ENCODE measurements around the gene NBPF11. TPM values are rescaled to one million over a fixed set of nuclear protein-coding genes. Genes with fewer than 3 reads are reported as not detected.

Gene NBPF11
- total RNA-seq, 3 donors from 2014 or later (not counting 1 experiment from before 2014, with no cell fraction given) = 22.5 to 24.2 (median 22.6) TPM

- no peak overlapping the region for H3K4me3 Mint-ChIP-seq
- Histone ChIP-seq H3K27me3 (ENCODE audit: control insufficient read depth, insufficient read depth, low read length) (no peaks in the 10 kb centered on the region), H3K36me3 (ENCODE audit: control insufficient read depth, insufficient read depth, low read length) (no peaks in the 10 kb centered on the region), H3K27ac (ENCODE audit: low read length) (no peak overlapping the region), H3K4me3 (ENCODE audit: low read length) (no peak overlapping the region), H3K4me1 (ENCODE audit: control insufficient read depth, insufficient read depth, low read length) (no peaks in the 10 kb centered on the region), H3K9me3 (ENCODE audit: control insufficient read depth, insufficient read depth, low read length) (no peaks in the 10 kb centered on the region)
- H3K27me3 Mint-ChIP-seq (ENCODE audit: low read depth in 2 of 2) = peaks cover 6 to 31% of the 10 kb centered on the region in 2 donors
- intact Hi-C loops (cut with micrococcal nuclease) = no loop called here
- H3K36me3 Mint-ChIP-seq = no peaks in the 10 kb centered on the region
- H3K27ac Mint-ChIP-seq = no peak overlapping the region
- TF ChIP-seq CTCF (IDR thresholded peaks at IDR 0.05) = no peak
- 80% methylated on average over 4 of the region's 4 CpGs for WGBS (ENCODE audit: insufficient coverage)
- no peaks in the 10 kb centered on the region for H3K9me3 Mint-ChIP-seq
- H3K4me1 Mint-ChIP-seq = no peaks in the 10 kb centered on the region
- DNase-seq (no peak), ATAC-seq (no peak)
These were observed 14.7 kb upstream of the NBPF11 start for GRCh38 chr1:148166558-148167492.

GRCh38 chr1:148162363-148162762, 10.3 kb upstream of the NBPF11 start:
- no peak overlapping the region for H3K27ac ChIP-seq (ENCODE audit: low read length)
- H3K27me3 ChIP-seq (ENCODE audit: control insufficient read depth, insufficient read depth, low read length) = peaks cover 7% of the 10 kb centered on the region
- no peak overlapping the region for H3K4me3 ChIP-seq (ENCODE audit: low read length)
- Mint-ChIP-seq H3K4me3 (no peak overlapping the region), H3K4me1 (peaks cover 0 to 5% of the 10 kb centered on the region in 2 donors), H3K9me3 (no peaks in the 10 kb centered on the region), H3K36me3 (no peaks in the 10 kb centered on the region), H3K27ac (no peak overlapping the region), H3K27me3 (ENCODE audit: low read depth in 2 of 2) (peaks cover 26 to 44% of the 10 kb centered on the region in 2 donors)
- WGBS (ENCODE audit: insufficient coverage) = 97% methylated on average over 25 of the region's 25 CpGs
- TF ChIP-seq CTCF (IDR thresholded peaks at IDR 0.05) = no peak
- intact Hi-C loops (cut with micrococcal nuclease) = no loop called here
- ATAC-seq (no peak), DNase-seq (no peak)
- H3K9me3 ChIP-seq (ENCODE audit: control insufficient read depth, insufficient read depth, low read length) = no peaks in the 10 kb centered on the region
- H3K36me3 ChIP-seq (ENCODE audit: control insufficient read depth, insufficient read depth, low read length) = no peaks in the 10 kb centered on the region
- no peaks in the 10 kb centered on the region for H3K4me1 ChIP-seq (ENCODE audit: control insufficient read depth, insufficient read depth, low read length)

GRCh38 chr1:148161053-148161901, 9.2 kb upstream of the NBPF11 start:
- Histone ChIP-seq H3K4me3 (ENCODE audit: low read length) (no peak overlapping the region), H3K36me3 (ENCODE audit: control insufficient read depth, insufficient read depth, low read length) (no peaks in the 10 kb centered on the region), H3K4me1 (ENCODE audit: control insufficient read depth, insufficient read depth, low read length) (no peaks in the 10 kb centered on the region), H3K27ac (ENCODE audit: low read length) (no peak overlapping the region), H3K9me3 (ENCODE audit: control insufficient read depth, insufficient read depth, low read length) (no peaks in the 10 kb centered on the region), H3K27me3 (ENCODE audit: control insufficient read depth, insufficient read depth, low read length) (peaks cover 8% of the 10 kb centered on the region)
- intact Hi-C loops (cut with micrococcal nuclease) = no loop called here
- no peaks in the 10 kb centered on the region for H3K36me3 Mint-ChIP-seq
- H3K4me3 Mint-ChIP-seq = no peak overlapping the region
- peaks cover 26 to 37% of the 10 kb centered on the region in 2 donors for H3K27me3 Mint-ChIP-seq (ENCODE audit: low read depth in 2 of 2)
- TF ChIP-seq CTCF (IDR thresholded peaks at IDR 0.05) = no peak
- H3K4me1 Mint-ChIP-seq = peaks cover under 1 to 5% of the 10 kb centered on the region in 2 donors
- no peak for ATAC-seq
- no peak overlapping the region for H3K27ac Mint-ChIP-seq
- 95% methylated on average over 42 of the region's 42 CpGs for WGBS (ENCODE audit: insufficient coverage)
- H3K9me3 Mint-ChIP-seq = no peaks in the 10 kb centered on the region
- DNase-seq = no peak

Measured in natural killer cell (primary cell).